Stimulated activated CD8-positive, alpha-beta memory T cell treated with anti-CD3 and anti-CD28 coated beads, Interleukin-12 subunit alpha, Interleukin-12 subunit beta, amount 100 ng/mL, for 24 hours (primary cell): ENCODE results near the gene IPO11.
"Not testable (repeated sequence)": the region's sequence is repeated elsewhere in the genome, so short reads cannot be mapped to it uniquely, and the experiment has no call there.

Experiments
- DNase-seq: peaks from one replicate; pipeline ENCODE4 v3.0.0-alpha.2; 2020; ENCODE audit errors: extremely low read depth

IPO11 gene

GRCh38 chr5:62643556-62644451 is 231.2 kb downstream of the IPO11 start:
- no peak for DNase-seq

GRCh38 chr5:62645223-62645622 is 232.7 kb downstream of the IPO11 start:
- DNase-seq, result no peak

GRCh38 chr5:62647241-62647640 is 234.7 kb downstream of the IPO11 start:
- DNase-seq, result no peak

GRCh38 chr5:62649025-62649424 is 236.5 kb downstream of the IPO11 start:
- DNase-seq, result no peak

- DNase-seq, result no peak
These were observed 237.0 kb downstream of the IPO11 start for GRCh38 chr5:62649476-62650113.

- no peak for DNase-seq
These were observed 237.6 kb downstream of the IPO11 start for GRCh38 chr5:62650197-62650596.

- no peak for DNase-seq
These were observed 239.7 kb downstream of the IPO11 start for GRCh38 chr5:62652225-62652624.

- DNase-seq, result no peak
These were observed 240.7 kb downstream of the IPO11 start for GRCh38 chr5:62653001-62653863.

- DNase-seq, result no peak
These were observed 241.5 kb downstream of the IPO11 start for GRCh38 chr5:62653864-62654575.

GRCh38 chr5:62657772-62658171 is 245.2 kb downstream of the IPO11 start:
- DNase-seq, result not testable (repeated sequence)

GRCh38 chr5:62661126-62661525 is 248.6 kb downstream of the IPO11 start:
- DNase-seq, result no peak

- no peak for DNase-seq
These were observed 250.0 kb downstream of the IPO11 start for GRCh38 chr5:62662521-62662920.

GRCh38 chr5:62671479-62671878 is 258.9 kb downstream of the IPO11 start:
- no peak for DNase-seq

GRCh38 chr5:62676596-62676995 is 264.0 kb downstream of the IPO11 start:
- not testable (repeated sequence) for DNase-seq
